Loucy (cell line): ENCODE measurements around the gene ITPK1.

Experiments
- H2AFZ ChIP-seq: fragments of 200-600 bp; sonication (generic); 2 replicates; pipeline ENCODE4 v1.6.0; 2016; ENCODE audit warnings: antibody characterized with exemption, mild to moderate bottlenecking, low read length, moderate library complexity
- H3F3A ChIP-seq: fragments of 200-600 bp; 2 replicates; pipeline ENCODE4 v1.6.0; 2016; ENCODE audit warnings: antibody characterized with exemption, low read depth, mild to moderate bottlenecking
- H3K27me3 ChIP-seq: fragments of 200-600 bp; sonication (generic); 2 replicates; pipeline ENCODE4 v1.6.1; 2014; ENCODE audit warnings: low read length, mild to moderate bottlenecking; ENCODE audit not compliant: insufficient read depth, poor library complexity, severe bottlenecking
- H3K36me3 ChIP-seq: fragments of 200-600 bp; sonication (generic); 2 replicates; pipeline ENCODE4 v1.6.1; 2016; ENCODE audit warnings: low read length; ENCODE audit not compliant: insufficient read depth
- H3K4me1 ChIP-seq: fragments of 200-600 bp; sonication (generic); 2 replicates; pipeline ENCODE4 v1.5.1; 2014; ENCODE audit warnings: low read length, mild to moderate bottlenecking; ENCODE audit not compliant: insufficient read depth, poor library complexity, severe bottlenecking
- H3K4me2 ChIP-seq: fragments of 200-600 bp; sonication (generic); 2 replicates; pipeline ENCODE4 v1.6.0; 2014; ENCODE audit warnings: antibody characterized with exemption, low read length, low read depth, mild to moderate bottlenecking; ENCODE audit not compliant: poor library complexity, severe bottlenecking
- H3K4me3 ChIP-seq: fragments of 200-600 bp; sonication (generic); 2 replicates; pipeline ENCODE4 v1.5.1; 2014; ENCODE audit warnings: low read length, mild to moderate bottlenecking, mixed read lengths; ENCODE audit not compliant: poor library complexity, severe bottlenecking
- H3K79me2 ChIP-seq: fragments of 200-600 bp; sonication (generic); 2 replicates; pipeline ENCODE4 v1.6.1; 2014; ENCODE audit warnings: low read length; ENCODE audit not compliant: insufficient read depth
- H3K9ac ChIP-seq: fragments of 200-600 bp; sonication (generic); 2 replicates; pipeline ENCODE4 v1.6.0; 2014; ENCODE audit warnings: mild to moderate bottlenecking, low read depth, low read length, moderate library complexity; ENCODE audit not compliant: poor library complexity, severe bottlenecking
- H3K9me2 ChIP-seq: fragments of 200-600 bp; sonication (generic); replicated peaks from 2 replicates; pipeline ENCODE4 v1.6.1; 2016; ENCODE audit warnings: low read depth, low read length, mixed read lengths
- H3K9me3 ChIP-seq: fragments of 200-600 bp; sonication (generic); 2 replicates; pipeline ENCODE4 v1.6.1; 2014; ENCODE audit warnings: mild to moderate bottlenecking, antibody characterized with exemption, low read length, low read depth; ENCODE audit not compliant: insufficient read depth
- H4K20me1 ChIP-seq: fragments of 200-600 bp; sonication (generic); 2 replicates; pipeline ENCODE4 v1.6.0; 2014; ENCODE audit warnings: antibody characterized with exemption, low read length, mild to moderate bottlenecking; ENCODE audit not compliant: insufficient read depth, poor library complexity, severe bottlenecking
- EZH2phosphoT487 ChIP-seq: fragments of 200-600 bp; IDR thresholded peaks from 2 replicates; pipeline ENCODE4 v1.6.1; 2018; ENCODE audit warnings: antibody characterized with exemption, mild to moderate bottlenecking, moderate library complexity, borderline replicate concordance
- TF ChIP-seq, protein P1 (sequence below): fragments of 200-600 bp; sonication (generic); conservative IDR thresholded peaks from 2 replicates; pipeline ENCODE4 v1.5.1; 2014; ENCODE audit warnings: mild to moderate bottlenecking, antibody characterized with exemption, low read length

The ITPK1 gene

DNA sequence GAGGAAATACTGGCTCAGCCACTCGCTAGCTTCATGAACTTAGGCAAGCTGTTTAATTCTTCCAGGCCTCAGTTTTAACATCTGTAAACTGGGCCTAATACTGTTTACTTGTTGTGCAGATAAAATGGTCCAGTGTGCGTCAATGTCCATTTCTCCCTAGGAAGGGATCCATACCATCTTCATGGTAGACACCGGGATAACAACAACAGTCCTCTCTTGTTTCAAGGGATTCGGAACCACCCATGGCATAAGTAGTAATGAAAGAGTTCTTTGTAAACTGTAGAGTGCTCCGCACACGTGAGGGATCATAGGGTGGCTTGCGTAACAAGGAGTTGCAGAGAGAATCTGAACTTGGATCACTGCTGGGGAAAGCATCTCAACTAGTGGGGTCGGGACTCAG, 210.1 kb downstream of the ITPK1 start:
- Histone ChIP-seq H2AFZ (no peak overlapping the region), H3K4me1 (no peaks in the 10 kb centered on the region), H3F3A (no peaks in the 10 kb centered on the region), H4K20me1 (no peaks in the 10 kb centered on the region), H3K79me2 (no peaks in the 10 kb centered on the region), H3K4me3 (no peak overlapping the region), H3K27me3 (no peaks in the 10 kb centered on the region), H3K9me2 (no peaks in the 10 kb centered on the region), H3K9ac (no peak overlapping the region), H3K4me2 (no peak overlapping the region), H3K9me3 (no peaks in the 10 kb centered on the region), H3K36me3 (no peaks in the 10 kb centered on the region)
- no peak for TF ChIP-seq EZH2phosphoT487
- TF ChIP-seq, protein P1, sequence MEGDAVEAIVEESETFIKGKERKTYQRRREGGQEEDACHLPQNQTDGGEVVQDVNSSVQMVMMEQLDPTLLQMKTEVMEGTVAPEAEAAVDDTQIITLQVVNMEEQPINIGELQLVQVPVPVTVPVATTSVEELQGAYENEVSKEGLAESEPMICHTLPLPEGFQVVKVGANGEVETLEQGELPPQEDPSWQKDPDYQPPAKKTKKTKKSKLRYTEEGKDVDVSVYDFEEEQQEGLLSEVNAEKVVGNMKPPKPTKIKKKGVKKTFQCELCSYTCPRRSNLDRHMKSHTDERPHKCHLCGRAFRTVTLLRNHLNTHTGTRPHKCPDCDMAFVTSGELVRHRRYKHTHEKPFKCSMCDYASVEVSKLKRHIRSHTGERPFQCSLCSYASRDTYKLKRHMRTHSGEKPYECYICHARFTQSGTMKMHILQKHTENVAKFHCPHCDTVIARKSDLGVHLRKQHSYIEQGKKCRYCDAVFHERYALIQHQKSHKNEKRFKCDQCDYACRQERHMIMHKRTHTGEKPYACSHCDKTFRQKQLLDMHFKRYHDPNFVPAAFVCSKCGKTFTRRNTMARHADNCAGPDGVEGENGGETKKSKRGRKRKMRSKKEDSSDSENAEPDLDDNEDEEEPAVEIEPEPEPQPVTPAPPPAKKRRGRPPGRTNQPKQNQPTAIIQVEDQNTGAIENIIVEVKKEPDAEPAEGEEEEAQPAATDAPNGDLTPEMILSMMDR: no peak

DNA sequence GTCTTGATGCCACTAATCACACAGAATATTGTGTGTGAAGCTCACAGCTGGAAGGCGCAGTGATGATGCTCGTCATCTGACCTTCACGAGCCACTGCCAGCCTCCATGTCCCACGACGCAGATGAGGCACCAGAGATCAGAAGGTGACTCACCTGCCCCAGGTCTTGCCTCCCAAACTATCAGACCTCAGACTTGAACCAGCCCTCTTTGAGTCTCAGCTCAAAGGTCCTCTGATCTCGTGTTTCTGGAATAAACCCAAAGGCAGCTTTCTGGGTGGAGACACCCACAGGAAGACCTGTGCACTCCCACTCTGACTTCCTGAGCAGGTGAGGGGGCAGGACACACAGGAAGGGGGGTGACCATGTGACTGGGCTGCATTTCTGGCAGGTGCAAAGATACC, 212.4 kb downstream of the ITPK1 start:
- TF ChIP-seq, protein P1: no peak
- TF ChIP-seq EZH2phosphoT487: no peak
- H2AFZ ChIP-seq: no peak overlapping the region
- peaks cover 5% of the 10 kb centered on the region for H3K4me1 ChIP-seq
- no peaks in the 10 kb centered on the region for H3K27me3 ChIP-seq
- H3K4me2 ChIP-seq: no peak overlapping the region
- H3K9me3 ChIP-seq: no peaks in the 10 kb centered on the region
- H3F3A ChIP-seq: no peaks in the 10 kb centered on the region
- no peak overlapping the region for H3K9ac ChIP-seq
- H3K4me3 ChIP-seq: no peak overlapping the region
- no peaks in the 10 kb centered on the region for H4K20me1 ChIP-seq
- no peaks in the 10 kb centered on the region for H3K79me2 ChIP-seq
- no peaks in the 10 kb centered on the region for H3K36me3 ChIP-seq
- no peaks in the 10 kb centered on the region for H3K9me2 ChIP-seq

DNA sequence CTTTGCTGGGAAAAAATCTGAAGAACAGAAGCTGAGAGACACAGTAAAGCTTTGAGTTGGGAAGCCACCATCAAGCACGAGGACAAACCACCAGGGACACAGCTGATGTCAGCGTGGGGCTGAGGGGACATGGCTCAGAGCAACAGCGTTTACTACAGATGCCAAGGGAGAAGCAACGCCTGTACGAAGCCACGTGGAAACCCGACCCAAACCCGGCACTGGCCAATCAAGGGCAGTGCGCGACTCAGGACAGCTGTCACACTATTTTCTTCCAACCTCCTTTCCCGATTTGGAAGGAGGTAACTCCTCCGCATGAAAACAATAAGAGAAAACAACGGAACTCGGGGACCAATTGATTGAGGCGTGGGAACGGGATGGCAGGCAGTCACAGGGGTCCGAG, 213.0 kb downstream of the ITPK1 start:
- H3K4me1 ChIP-seq: peaks cover 8% of the 10 kb centered on the region
- H3K4me3 ChIP-seq: no peak overlapping the region
- no peaks in the 10 kb centered on the region for H3F3A ChIP-seq
- H3K36me3 ChIP-seq: no peaks in the 10 kb centered on the region
- no peaks in the 10 kb centered on the region for H3K79me2 ChIP-seq
- no peak overlapping the region for H3K4me2 ChIP-seq
- H4K20me1 ChIP-seq: no peaks in the 10 kb centered on the region
- H3K9me3 ChIP-seq: no peaks in the 10 kb centered on the region
- TF ChIP-seq, protein P1: no peak
- TF ChIP-seq EZH2phosphoT487: no peak
- no peak overlapping the region for H2AFZ ChIP-seq
- no peaks in the 10 kb centered on the region for H3K9me2 ChIP-seq
- no peak overlapping the region for H3K9ac ChIP-seq
- H3K27me3 ChIP-seq: no peaks in the 10 kb centered on the region
